Body of pancreas (tissue), 4 donors: ENCODE data around the gene TMEM238L.

ENCODE experiments used
- POLR2A ChIP-seq, 3 donors: fragments of 450-650 bp; IDR thresholded peaks; one replicate each; pipeline ENCODE4 v1.6.1; 2016; ENCODE audit warnings: antibody characterized with exemption in 3 of 3, mild to moderate bottlenecking in 2 of 3
- TF ChIP-seq, protein P1 (sequence below), 7 experiments: fragments of 450-650 bp in 4 of 7; fragments of 200-600 bp in 3 of 7; sonication (generic) in 3 of 7; IDR thresholded peaks; one replicate each; pipeline ENCODE4 v1.5.1; 2016 to 2019; ENCODE audit warnings: antibody characterized with exemption in 7 of 7

DNA sequence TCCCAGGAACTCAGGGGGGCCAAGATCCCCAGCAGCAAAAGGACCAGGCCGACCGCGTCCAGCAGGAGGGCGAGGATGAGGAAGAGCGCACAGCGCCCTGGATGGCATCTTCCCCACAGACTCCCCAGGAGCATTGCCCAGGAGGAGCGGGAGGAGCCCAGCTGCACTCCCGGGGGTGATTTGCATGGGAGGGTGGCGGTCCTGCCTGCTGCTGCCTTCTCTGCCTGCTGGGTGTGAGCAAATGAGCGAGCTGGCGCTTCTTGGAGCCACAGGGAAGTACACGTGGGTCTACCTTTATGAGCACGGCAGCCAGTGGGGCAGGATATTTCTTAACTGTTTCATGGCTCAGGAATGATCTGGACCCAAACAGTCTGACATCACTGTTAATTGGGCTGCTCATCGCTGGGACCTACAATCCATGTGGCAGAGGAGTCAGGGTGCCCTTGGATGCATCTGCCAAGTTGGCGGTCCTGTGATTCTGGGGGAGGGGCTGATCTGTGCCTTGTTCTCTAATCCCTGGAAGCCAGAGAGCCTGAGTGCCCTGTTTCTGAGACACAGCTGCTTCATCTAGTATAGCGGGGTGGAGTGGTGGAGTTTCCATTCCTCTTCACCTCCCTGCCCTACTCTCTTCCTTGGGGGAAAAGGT is at the start of gene TMEM238L:
- TF ChIP-seq, protein P1, sequence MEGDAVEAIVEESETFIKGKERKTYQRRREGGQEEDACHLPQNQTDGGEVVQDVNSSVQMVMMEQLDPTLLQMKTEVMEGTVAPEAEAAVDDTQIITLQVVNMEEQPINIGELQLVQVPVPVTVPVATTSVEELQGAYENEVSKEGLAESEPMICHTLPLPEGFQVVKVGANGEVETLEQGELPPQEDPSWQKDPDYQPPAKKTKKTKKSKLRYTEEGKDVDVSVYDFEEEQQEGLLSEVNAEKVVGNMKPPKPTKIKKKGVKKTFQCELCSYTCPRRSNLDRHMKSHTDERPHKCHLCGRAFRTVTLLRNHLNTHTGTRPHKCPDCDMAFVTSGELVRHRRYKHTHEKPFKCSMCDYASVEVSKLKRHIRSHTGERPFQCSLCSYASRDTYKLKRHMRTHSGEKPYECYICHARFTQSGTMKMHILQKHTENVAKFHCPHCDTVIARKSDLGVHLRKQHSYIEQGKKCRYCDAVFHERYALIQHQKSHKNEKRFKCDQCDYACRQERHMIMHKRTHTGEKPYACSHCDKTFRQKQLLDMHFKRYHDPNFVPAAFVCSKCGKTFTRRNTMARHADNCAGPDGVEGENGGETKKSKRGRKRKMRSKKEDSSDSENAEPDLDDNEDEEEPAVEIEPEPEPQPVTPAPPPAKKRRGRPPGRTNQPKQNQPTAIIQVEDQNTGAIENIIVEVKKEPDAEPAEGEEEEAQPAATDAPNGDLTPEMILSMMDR (IDR thresholded peaks at IDR 0.05): no peak
- no peak for TF ChIP-seq POLR2A (IDR thresholded peaks at IDR 0.05)
